Left renal cortex interstitium (tissue), 4 donors: ENCODE results near the gene TRPV4. TPM values are rescaled to one million over a fixed set of nuclear protein-coding genes. Genes with fewer than 3 reads are reported as not detected.

ENCODE experiments used
- DNase-seq, 4 donors: peaks; one replicate each; pipeline ENCODE4 v3.0.0-alpha.2; 2013; ENCODE audit warnings: low read depth in 4 of 4, low spot score in 2 of 4, missing footprints in 1 of 4
- polyA plus RNA-seq, 4 donors: library from polyadenylated mRNA; unstranded; fragments of 120-200 nt; gene quantifications; one replicate each; pipeline ENCODE4 v1.2.1, GENCODE V29; 2013; ENCODE audit not compliant: insufficient read length in 4 of 4

The TRPV4 gene
- polyA plus RNA-seq, 4 donors, result 12.5 to 20.8 (median 14.4) TPM

DNA sequence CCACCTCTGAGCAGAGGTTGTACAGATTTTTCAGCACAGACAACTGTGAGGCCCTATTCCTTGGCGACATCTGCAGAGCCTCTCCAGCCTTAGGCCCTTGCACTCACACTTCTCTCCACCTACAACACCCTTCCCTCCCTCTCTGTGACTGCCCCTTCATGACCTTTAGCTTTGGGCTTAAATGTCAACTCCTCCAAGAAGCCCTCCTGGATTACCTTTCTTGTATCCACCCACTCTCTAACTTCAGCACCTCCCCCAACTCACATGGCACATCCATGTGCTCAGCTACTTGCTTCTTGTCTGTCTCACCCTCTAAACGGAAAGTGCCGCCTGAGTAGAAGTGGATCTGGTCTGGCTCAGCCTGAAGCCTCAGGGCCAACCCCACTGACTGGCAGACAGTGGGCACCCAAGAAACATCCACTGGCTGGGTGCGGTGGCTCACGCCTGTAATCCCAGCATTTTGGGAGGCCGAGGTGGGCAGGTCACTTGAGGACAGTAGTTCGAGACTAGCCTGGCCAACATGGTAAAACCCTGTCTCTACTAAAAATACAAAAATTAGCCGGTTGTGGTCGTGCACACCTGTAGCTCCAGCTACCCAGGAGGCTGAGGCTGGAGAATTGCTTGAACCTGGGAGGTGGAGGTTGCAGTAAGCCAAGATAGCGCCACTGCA lies 22.1 kb downstream of the TRPV4 start:
- DNase-seq, result no peak

DNA sequence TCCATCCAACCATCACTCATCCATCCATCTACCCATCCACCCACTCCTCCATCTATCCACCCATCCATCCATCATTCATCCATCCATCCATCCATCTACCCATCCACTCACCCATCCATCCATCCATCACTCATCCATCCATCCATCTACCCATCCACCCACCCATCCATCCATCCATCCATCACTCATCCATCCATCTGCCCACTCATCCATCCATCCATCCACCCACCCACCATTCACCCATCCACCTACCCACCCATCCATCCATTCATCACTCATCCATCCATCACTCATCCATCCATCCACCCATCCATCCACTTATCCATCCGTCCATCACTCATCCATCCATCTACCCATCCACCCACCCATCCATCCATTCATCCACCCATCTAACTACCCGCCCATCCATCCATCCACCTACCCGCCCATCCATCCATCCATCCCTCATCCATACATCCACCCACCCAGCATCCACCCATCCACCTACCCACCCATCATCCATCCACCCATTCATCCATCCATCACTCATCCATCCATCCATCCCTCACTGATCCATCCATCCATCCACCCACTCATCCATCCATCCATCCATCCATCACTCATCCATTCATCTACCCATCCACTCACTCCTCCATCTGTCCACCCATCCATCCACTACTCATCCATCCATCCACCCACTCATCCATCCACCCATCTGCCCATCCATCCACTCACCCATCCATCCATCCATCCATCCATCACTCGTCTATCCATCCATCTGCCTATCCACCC lies 24.1 kb downstream of the TRPV4 start:
- DNase-seq, result no peak

DNA sequence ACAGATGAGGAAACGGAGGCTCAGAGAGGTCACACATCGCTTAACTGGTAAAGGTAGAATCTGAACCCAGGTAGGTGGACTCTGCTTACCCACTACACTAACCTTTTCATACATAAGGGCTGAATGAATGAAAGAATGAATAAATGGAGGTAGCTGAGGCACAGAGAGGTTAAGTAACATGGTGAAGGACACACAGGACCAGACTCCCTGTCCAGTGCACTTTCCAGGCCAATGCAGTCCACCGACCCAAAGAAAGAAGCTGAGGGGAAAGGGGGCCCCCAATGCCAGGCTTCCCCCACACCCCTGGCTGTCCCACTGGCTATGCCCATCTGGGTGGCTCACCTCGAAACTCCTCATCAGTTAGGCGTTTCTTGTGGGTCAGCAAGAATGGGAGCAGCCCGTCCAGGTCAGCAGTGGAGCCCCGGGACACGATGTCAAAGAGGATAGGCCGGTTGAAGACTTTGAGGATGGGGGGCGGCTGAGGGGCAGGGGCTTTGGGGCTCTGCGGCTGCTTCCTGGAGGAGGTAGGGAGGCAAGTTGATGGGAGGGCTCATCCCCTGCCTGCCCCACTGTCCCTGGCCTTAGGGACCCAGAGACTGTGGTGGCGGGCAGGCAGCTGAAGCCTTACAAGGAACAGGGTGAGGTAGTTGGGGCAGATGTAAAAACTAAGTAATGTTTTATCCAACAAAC lies 25.1 kb downstream of the TRPV4 start:
- no peak for DNase-seq

DNA sequence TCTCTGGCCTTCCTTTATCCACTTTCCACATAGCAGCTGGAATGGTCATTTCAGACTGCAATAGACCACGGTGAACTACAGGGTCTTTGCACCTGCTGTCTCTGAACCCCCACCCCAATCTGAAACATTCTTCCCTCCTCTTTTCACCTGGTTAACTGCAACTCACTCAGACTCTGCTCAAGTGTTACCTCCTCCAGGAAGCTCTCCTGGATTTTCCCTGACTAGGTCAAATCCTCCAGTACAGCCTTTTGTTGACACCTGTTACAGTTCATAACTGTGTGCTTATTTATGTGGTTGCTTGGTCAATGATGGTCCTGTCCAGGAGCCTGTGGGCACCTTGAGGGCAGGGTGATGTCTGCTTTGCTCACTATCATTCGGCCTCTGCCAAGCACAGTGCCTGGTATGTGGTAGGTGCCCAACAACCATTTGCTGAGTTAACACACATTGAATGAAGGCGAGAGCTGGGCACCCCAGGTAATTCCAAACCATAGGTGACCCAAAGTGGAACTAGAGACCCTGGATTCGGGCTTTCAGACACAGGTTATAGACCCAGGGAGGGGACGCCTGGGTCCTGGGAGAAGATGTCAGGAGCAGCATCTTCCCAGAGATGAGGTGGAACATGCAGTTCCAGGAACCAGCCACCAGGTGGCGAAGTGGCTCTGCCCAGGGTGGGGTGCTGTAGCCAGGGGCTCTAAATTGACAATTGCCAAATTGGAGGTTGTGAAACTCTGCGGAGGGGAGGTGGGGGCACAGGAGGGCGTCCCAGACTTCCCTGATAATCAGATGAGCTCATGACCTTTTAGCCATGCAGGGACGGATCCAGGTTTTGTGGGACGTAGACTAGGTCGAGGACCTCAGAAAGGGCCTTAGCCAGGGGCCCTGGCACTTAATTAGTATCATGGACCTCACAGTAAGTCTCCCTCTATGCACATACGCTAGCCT lies 28.1 kb downstream of the TRPV4 start:
- DNase-seq, result peak in 3 of 4 donors; percentile 11 to 29 (median 15)

DNA sequence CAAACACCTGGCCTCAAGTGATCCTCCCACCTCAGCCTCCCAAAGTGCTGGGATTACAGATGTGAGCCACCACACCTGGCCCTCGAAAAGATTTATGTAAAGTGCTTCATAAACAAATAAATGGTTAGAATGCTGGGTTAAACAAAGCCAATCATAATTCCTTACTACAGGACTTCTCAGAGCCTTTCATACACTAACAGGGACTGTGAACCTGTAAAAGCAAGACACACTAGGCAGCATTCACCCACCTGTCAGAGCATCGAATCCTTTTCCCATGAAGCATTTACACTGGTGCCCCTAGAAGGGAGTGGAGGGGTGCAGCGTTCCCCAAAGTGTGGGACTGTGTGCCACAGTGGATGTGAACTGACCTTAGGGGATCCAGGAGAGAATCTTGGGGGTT lies 29.5 kb downstream of the TRPV4 start:
- no peak for DNase-seq

DNA sequence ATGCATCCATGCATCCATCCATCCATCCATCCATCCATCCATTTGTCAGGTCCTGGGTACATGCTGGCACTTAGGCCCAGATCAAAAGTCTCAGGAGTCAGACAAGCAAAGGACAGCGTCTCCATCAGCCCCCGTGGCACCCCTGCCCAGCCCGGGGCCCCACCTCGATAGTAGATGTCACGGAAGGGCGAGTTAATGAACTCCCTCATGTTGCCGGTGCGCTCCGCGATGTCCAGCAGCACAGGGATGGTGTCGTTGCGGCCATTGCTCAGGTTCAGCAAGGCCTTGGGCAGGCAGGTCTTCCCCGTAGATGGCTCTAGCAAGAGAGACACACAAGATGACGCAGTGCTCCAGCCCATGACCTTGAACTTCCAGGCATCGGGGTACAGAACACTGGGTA lies 30.4 kb downstream of the TRPV4 start:
- DNase-seq, result no peak

DNA sequence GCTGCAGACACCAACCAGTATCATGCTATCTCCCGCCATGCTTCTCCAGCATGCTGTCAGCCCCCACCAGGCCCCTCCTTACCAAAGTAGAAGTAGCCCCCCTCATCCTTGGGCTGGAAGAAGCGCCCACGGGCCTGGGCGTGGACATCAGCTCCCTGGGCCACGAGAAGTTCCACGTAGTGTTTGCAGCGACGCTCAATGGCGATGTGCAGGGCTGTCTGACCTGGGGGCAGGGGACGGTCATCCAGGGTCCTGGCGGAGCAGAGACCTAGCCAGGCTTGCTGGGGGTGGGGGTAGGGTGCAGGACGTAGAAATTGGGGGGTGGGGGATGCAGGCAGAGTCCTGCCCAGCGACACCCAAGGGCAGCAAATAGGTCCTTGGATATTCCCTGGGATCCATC lies 32.7 kb downstream of the TRPV4 start:
- no peak for DNase-seq

DNA sequence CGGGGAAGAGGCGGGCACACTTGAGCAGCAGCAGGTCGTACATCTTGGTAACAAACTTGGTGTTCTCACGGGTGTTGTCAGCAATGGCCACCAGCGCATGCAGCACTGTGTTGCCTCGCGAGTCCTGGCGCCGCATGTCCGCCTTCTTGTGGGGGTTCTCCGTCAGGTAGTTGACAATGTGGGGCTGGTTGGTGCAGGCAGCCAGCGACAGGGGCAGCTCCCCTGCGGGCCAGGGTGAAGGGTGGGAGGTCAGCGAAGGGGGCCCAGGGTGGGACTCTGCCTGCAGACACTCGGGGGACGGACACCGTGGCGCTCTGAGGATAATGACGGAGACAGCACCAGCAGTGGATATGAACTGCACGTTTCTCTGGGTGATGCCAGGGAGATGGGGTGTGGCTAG lies 34.5 kb downstream of the TRPV4 start:
- DNase-seq, result no peak

DNA sequence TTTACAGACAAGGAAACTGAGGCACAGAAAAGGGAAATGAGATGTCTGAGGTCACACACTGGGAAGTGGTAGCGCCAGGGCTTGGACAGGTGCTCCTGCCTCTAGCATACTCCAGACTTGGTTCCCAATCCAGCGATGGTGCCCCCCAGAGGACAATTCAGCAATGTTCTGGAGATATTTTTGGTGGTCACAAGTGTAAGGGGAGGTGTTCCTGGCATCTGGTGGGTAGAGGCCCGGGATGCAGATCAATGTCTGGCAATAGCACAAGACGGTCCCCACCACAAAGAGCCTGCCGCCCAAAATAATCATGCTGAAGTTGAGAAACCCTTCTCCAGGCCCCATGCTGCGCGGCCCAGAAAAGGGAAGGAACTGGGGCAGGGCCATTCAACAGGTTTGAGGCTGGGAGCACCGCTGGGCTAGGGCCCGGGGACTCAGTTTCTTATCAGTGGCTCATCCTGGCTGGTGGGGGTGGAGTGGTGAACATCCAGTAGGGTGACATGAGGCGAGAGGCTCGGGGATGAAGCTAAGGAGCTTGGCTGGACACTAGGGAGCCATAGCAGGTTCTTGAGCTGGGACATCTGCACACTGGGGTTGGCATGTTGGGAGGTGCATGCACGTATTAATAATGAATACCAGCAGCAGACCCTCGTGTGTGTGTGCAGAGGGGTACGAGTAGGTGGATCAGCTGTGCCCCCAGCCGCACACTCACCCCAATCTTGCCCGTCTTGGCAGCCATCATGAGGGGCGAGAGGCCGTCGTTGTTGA lies 35.1 kb downstream of the TRPV4 start:
- DNase-seq, result no peak

DNA sequence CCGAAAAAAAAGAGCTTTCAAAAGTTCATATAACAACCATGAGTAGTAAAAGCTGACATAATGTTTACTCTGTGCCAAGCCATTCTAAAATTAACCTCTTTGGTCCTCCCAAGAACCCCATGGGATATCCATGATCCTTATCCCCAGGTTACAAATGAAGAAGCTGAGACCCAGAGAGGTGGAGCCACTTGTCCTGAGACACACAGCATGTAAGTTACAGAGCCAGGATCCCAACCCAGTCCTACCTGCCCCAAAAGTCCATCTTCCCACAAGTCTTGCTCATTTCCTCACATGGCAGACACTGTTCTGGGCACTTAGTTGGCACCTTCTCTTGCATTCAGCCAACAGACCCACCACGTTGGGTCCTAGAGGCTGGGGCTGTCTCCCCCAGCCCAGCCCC lies 37.1 kb downstream of the TRPV4 start:
- no peak for DNase-seq

DNA sequence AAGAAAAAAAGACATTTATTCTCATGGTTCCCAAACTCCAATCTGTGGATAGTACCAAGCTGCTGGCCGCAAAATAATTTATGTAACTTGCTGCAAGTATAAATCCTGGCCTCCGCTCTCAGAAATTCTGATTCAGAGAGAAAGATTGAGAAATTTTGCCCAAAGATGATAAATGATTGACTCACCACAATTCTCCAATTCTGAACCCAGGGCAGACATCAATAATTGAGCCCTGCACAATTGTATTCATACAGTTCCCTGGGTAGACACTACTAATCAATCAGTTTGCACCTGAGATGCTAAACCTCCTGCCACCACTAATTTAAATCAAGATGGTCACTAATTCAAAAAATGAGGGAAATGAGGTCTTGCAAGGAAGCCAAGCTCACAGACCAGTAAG lies 38.2 kb downstream of the TRPV4 start:
- DNase-seq, result no peak

DNA sequence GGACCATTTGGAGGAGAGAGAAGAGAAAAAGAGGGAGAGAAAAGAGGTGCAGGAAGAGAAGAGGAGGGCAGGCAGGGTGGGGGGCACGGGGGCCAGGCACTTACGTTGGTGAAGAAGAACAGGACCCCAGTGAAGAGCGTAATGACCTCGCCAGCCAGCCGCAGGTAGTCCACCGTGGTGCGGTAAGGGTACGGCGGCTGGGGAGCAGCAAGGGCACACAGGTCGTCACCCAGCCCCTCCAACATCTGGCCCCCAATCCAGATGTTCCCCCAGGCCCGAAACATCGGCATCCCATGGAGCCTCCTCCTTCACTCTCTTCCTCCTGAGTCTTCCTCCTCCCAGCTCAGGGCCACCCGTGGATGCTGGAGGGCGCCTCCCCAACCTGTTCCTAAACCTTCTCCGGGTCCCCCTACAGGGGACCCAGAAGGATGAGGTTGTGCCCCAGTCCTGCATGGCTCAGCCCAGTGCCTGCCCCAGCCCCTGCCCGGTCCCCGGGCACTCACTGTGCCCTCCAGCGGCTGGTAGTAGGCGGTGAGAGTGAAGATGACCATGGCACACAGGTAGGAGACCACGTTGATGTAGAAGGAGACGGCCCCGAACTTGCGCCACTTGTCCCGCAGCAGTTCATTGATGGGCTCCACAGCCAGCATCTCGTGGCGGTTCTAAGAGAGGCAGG lies 39.2 kb downstream of the TRPV4 start:
- no peak for DNase-seq

DNA sequence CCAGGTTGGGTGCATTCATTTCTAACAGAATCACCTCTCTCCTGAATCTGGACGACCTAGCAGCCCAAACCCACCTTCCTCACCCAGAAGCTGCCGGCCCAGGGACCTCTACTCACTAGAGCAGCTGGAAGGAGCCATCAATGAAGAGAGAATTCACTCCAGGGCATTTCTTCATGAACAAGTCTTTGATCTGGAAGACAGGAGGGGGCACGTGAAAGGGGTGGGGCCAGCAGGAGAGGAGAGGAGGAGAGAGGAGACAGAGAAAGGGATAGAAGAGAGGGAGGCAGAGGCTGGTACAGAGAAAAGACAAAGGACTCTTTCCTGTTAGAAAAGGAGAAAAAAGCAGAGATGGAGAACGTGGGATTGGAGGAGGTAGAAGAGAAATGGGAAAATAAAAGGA lies 39.8 kb downstream of the TRPV4 start:
- no peak for DNase-seq

DNA sequence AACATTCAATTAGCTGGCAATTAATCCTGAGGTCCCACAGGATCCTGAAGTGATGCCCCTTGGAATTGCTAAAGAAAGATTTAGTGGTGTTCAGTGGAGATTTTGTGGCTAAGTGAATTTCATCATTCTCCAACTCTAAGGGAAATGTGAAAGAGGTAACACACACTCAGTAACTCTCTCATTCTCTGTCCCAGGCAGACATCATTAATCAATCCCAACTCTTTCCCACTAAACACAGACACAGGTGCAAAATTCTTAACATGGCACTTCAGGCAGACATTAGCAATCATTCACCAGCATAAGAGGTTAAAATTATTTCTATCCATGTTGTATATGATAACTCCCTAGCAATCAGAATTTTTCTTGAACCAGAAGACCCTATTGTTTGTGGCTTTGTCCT lies 40.2 kb downstream of the TRPV4 start:
- DNase-seq, result no peak

DNA sequence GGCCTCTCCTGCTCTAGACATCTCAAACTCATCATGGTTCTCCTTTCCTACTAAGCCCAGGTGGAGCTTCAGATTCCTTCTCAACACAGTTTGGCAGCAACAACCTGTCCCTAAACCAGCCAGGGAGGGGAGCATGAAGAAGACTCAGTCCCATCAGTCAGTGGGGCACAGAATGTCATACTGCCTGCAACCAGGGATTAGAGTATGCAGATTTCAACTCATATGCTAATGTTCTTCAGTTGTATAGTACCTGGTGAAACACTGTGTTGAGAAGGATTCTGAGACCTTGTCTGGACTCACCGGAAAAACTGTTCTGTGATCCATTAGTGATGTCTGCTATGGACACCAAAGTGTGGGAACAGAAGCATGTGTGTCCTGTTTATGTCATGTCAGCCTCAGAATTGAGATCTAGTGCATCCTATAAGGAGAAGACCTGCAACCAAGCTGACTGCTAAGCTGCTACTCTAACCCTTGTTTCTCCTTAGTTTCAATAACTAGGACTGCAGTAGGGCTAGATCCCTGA lies 43.6 kb downstream of the TRPV4 start:
- no peak for DNase-seq

DNA sequence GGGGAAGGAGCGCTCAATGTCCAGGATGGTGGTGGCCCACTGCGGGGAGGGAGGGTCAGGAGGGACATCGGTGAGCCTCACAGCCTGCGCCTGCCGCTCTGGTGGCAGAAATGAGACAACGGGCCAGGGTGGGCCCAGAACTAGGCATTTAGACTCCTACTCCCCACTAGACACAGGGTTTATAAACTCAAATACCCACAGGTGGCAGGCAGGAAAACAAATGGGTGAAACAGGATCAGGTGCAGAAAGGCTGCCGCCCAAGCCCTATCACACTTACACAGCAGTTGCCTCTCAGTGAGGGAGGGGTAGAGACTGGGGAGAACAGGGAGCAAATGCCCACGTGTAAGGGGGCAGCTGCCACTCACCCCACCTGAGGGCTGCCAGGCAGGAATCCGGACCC lies 46.4 kb downstream of the TRPV4 start:
- DNase-seq, result no peak

DNA sequence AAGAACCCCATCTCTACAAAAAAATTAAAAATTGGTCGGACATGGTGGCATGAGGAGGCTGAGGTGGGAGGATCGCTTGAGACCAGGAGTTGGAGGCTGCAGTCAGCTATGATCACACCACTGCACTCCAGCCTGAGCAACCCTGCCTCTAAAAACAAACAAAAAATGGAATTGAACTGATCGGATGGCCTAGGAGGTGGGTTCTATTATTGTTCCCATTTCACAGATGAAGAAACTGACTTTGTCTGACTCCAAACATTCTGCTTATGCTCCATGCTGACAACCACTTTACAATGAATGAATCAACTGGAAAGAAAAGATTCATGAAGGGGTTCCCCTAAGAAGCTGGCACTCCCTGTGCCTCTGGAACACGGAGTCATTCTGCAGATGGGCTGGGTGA lies 47.3 kb downstream of the TRPV4 start:
- DNase-seq, result no peak

DNA sequence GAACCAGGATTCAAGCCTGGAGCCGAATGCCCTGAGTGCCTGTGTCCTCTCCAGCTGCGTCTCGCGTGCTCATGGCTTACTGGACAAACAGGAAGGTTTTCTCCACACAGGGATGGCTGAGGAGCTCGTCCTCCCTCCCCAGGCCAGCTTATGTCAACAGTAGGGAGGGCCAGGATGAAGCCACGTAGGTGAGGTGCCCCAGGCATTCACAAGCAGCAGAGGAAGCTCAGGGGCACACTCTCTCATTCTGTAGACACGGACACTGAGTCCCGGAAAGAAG lies 49.3 kb downstream of the TRPV4 start:
- no peak for DNase-seq

DNA sequence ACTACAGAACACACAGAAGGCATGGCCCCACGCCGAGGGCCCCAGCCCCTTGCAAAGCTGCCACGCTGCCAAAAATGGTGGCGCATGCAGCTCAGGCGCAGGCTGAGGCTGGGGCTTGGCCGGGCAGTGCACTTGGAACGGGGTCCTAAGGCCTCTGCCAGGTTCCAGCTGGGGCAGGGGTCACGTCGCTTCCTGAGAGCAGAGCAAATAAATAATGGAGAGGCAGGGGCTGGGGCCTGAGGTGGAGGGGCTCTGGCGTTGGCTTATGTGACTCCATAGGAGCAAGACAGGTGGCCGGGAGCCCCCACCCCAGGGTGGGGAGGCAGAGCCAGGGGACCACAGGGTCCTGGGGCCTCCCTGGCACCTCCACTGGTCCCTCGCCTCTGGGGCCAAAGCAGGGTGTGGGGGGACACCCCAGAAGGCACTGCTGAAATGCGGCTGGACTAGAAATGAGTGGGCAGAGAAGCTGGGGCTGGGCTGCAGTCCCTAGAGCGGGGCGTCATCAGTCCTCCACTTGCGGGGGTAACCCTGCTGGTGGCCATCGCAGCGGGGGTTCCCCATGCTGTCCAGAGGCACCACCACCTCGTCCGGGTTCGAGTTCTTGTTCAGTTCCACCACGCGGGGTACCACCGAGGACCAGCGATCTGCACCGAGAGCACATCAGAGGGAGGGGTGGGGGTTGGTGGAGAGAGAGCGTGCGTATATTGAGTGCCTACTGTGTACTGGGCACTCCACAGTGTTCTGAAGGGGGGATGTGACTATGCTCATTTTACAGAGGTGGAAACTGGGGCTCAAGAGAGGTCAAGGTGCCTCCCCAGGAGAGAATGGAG lies 49.8 kb downstream of the TRPV4 start:
- no peak for DNase-seq
